ENCODE data around the gene ETNPPL.

- no peak for TF ChIP-seq CTCF (conservative IDR thresholded peaks at IDR 0.05; ENCODE audit: low read depth, low read length)
- TF ChIP-seq EZH2 (IDR thresholded peaks at IDR 0.05; ENCODE audit: low read length, unreplicated experiment) = no peak
- no peak for TF ChIP-seq EZH2phosphoT487 (IDR thresholded peaks at IDR 0.05; ENCODE audit: borderline replicate concordance, low read length)
Measured at GRCh38 chr4:108774809-108775530, 12.1 kb upstream of the ETNPPL start.
